Neural crest cell (in vitro differentiated cells): Measurements from ENCODE around the gene TECPR1. TPM values are rescaled to one million over a fixed set of nuclear protein-coding genes. Genes with fewer than 3 reads are reported as not detected.

Experiments used
- DNase-seq: peaks from one replicate; pipeline ENCODE4 v3.0.0; 2021; ENCODE audit warnings: low read depth, mixed read lengths, low spot score
- H3K27ac Mint-ChIP-seq: one replicate; pipeline ENCODE4 v1.8.0; 2021; ENCODE audit warnings: mild to moderate bottlenecking, mixed read lengths; ENCODE audit not compliant: unreplicated experiment
- H3K27me3 Mint-ChIP-seq: 2 replicates; pipeline ENCODE4 v1.8.0; 2021; ENCODE audit warnings: low read depth, mild to moderate bottlenecking, mixed read lengths
- H3K36me3 Mint-ChIP-seq: 2 replicates; pipeline ENCODE4 v1.8.0; 2021; ENCODE audit warnings: low read depth, mild to moderate bottlenecking, mixed read lengths
- H3K4me1 Mint-ChIP-seq: 2 replicates; pipeline ENCODE4 v1.8.0; 2021; ENCODE audit warnings: mixed read lengths
- H3K4me3 Mint-ChIP-seq: one replicate; pipeline ENCODE4 v1.8.0; 2021; ENCODE audit warnings: mild to moderate bottlenecking, mixed read lengths
- H3K9me3 Mint-ChIP-seq: 2 replicates; pipeline ENCODE4 v1.8.0; 2021; ENCODE audit warnings: mixed read lengths
- CTCF ChIP-seq: fragments of 200-600 bp; sonication (generic); conservative IDR thresholded peaks from 2 replicates; pipeline ENCODE4 v1.5.0; 2021; ENCODE audit warnings: antibody characterized with exemption, mild to moderate bottlenecking
- total RNA-seq: library from RNA; stranded (reverse); gene quantifications from 2 replicates; pipeline ENCODE4 v1.2.1, GENCODE V29; 2021

TECPR1 gene
- total RNA-seq, 1 donor from 2014 or later, result 35.2 TPM

GRCh38 chr7:98251231-98251600, 816 bp downstream of the TECPR1 start:
- no peaks in the 10 kb centered on the region for H3K36me3 Mint-ChIP-seq
- H3K27me3 Mint-ChIP-seq, result no peaks in the 10 kb centered on the region
- H3K4me3 Mint-ChIP-seq, result peak overlapping the region; percentile 94
- H3K4me1 Mint-ChIP-seq, result peaks cover 36% of the 10 kb centered on the region
- DNase-seq, result no peak
- TF ChIP-seq CTCF, result no peak
- no peak overlapping the region for H3K27ac Mint-ChIP-seq
- H3K9me3 Mint-ChIP-seq, result no peaks in the 10 kb centered on the region

GRCh38 chr7:98250789-98251188, 1.2 kb downstream of the TECPR1 start:
- Mint-ChIP-seq H3K4me3 (peak overlapping the region; percentile 94), H3K27ac (no peak overlapping the region), H3K9me3 (no peaks in the 10 kb centered on the region), H3K4me1 (peaks cover 36% of the 10 kb centered on the region), H3K36me3 (no peaks in the 10 kb centered on the region), H3K27me3 (no peaks in the 10 kb centered on the region)
- no peak for DNase-seq
- no peak for TF ChIP-seq CTCF

GRCh38 chr7:98249106-98249505, 2.9 kb downstream of the TECPR1 start:
- H3K4me3 Mint-ChIP-seq, result peak overlapping the region; percentile 44
- no peak for TF ChIP-seq CTCF
- no peaks in the 10 kb centered on the region for H3K27me3 Mint-ChIP-seq
- no peaks in the 10 kb centered on the region for H3K9me3 Mint-ChIP-seq
- no peak for DNase-seq
- H3K27ac Mint-ChIP-seq, result no peak overlapping the region
- no peaks in the 10 kb centered on the region for H3K36me3 Mint-ChIP-seq
- H3K4me1 Mint-ChIP-seq, result peaks cover 29% of the 10 kb centered on the region

- H3K4me3 Mint-ChIP-seq, result peak overlapping the region; percentile 47
- no peak for TF ChIP-seq CTCF
- no peaks in the 10 kb centered on the region for H3K36me3 Mint-ChIP-seq
- DNase-seq, result no peak
- peaks cover 28% of the 10 kb centered on the region for H3K4me1 Mint-ChIP-seq
- no peak overlapping the region for H3K27ac Mint-ChIP-seq
- no peaks in the 10 kb centered on the region for H3K9me3 Mint-ChIP-seq
- no peaks in the 10 kb centered on the region for H3K27me3 Mint-ChIP-seq
Observed at GRCh38 chr7:98248156-98248555, 3.9 kb downstream of the TECPR1 start.

GRCh38 chr7:98244871-98245270, 7.2 kb downstream of the TECPR1 start:
- no peak for TF ChIP-seq CTCF
- H3K4me3 Mint-ChIP-seq, result no peak overlapping the region
- peaks cover 3% of the 10 kb centered on the region for H3K36me3 Mint-ChIP-seq
- no peak for DNase-seq
- H3K27ac Mint-ChIP-seq, result no peak overlapping the region
- H3K9me3 Mint-ChIP-seq, result no peaks in the 10 kb centered on the region
- peaks cover 8% of the 10 kb centered on the region for H3K4me1 Mint-ChIP-seq
- H3K27me3 Mint-ChIP-seq, result no peaks in the 10 kb centered on the region

- TF ChIP-seq CTCF, result no peak
- peaks cover 5% of the 10 kb centered on the region for H3K36me3 Mint-ChIP-seq
- H3K27me3 Mint-ChIP-seq, result no peaks in the 10 kb centered on the region
- H3K9me3 Mint-ChIP-seq, result no peaks in the 10 kb centered on the region
- H3K4me3 Mint-ChIP-seq, result no peak overlapping the region
- peaks cover 5% of the 10 kb centered on the region for H3K4me1 Mint-ChIP-seq
- DNase-seq, result no peak
- no peak overlapping the region for H3K27ac Mint-ChIP-seq
Observed at GRCh38 chr7:98242934-98243333, 9.1 kb downstream of the TECPR1 start.
